ACC112 (cell line): ENCODE data around the gene DEXI.

ENCODE experiments used
- H2AFZ ChIP-seq: fragments of 200-600 bp; sonication (generic); one replicate; pipeline ENCODE4 v1.6.0; 2017; ENCODE audit warnings: antibody characterized with exemption, low read length; ENCODE audit not compliant: unreplicated experiment
- H3K27ac ChIP-seq: fragments of 200-600 bp; sonication (generic); 2 replicates; pipeline ENCODE4 v1.5.1; 2014; ENCODE audit warnings: low read depth, mild to moderate bottlenecking, antibody characterized with exemption, low read length, moderate library complexity
- H3K27me3 ChIP-seq: fragments of 200-600 bp; sonication (generic); 2 replicates; pipeline ENCODE4 v1.6.1; 2014; ENCODE audit warnings: mild to moderate bottlenecking, antibody characterized with exemption, low read length, moderate library complexity, mixed read lengths; ENCODE audit not compliant: insufficient read depth
- H3K36me3 ChIP-seq: fragments of 200-600 bp; sonication (generic); 2 replicates; pipeline ENCODE4 v1.6.1; 2016; ENCODE audit warnings: mild to moderate bottlenecking, antibody characterized with exemption, low read length, moderate library complexity, mixed read lengths; ENCODE audit not compliant: insufficient read depth
- H3K4me1 ChIP-seq: fragments of 200-600 bp; sonication (generic); one replicate; pipeline ENCODE4 v1.6.1; 2016; ENCODE audit warnings: low read length, mixed read lengths; ENCODE audit not compliant: insufficient read depth, unreplicated experiment, control insufficient read depth
- H3K4me3 ChIP-seq: fragments of 200-600 bp; sonication (generic); 2 replicates; pipeline ENCODE4 v1.5.1; 2014; ENCODE audit warnings: mild to moderate bottlenecking, low read depth, low read length
- H3K79me2 ChIP-seq: fragments of 200-600 bp; sonication (generic); one replicate; pipeline ENCODE4 v1.6.0; 2016; ENCODE audit warnings: low read length; ENCODE audit not compliant: control insufficient read depth, unreplicated experiment, insufficient read depth

Gene DEXI

GRCh38 chr16:10907757-10908045 lies 34.6 kb downstream of the DEXI start:
- Histone ChIP-seq H3K79me2 (no peaks in the 10 kb centered on the region), H3K4me3 (no peak overlapping the region), H3K4me1 (no peaks in the 10 kb centered on the region), H3K27me3 (peaks cover 7% of the 10 kb centered on the region; the same call in 1 of the 2 replicates), H2AFZ (no peak overlapping the region), H3K36me3 (0 out of 2 replicates have a peak, but pooled peaks cover 7% of the 10 kb centered on the region), H3K27ac (no peak overlapping the region)

GRCh38 chr16:10906914-10907756 lies 35.1 kb downstream of the DEXI start:
- Histone ChIP-seq H2AFZ (no peak overlapping the region), H3K27ac (no peak overlapping the region), H3K79me2 (no peaks in the 10 kb centered on the region), H3K36me3 (0 out of 2 replicates have a peak, but pooled peaks cover 8% of the 10 kb centered on the region), H3K27me3 (peaks cover 10% of the 10 kb centered on the region; the same call in 1 of the 2 replicates), H3K4me3 (no peak overlapping the region), H3K4me1 (no peaks in the 10 kb centered on the region)

- no peak overlapping the region for H3K27ac ChIP-seq
- no peak overlapping the region for H3K4me3 ChIP-seq
- H3K27me3 ChIP-seq, result peaks cover 10% of the 10 kb centered on the region; the same call in 1 of the 2 replicates
- no peak overlapping the region for H2AFZ ChIP-seq
- 0 out of 2 replicates have a peak, but pooled peaks cover 8% of the 10 kb centered on the region for H3K36me3 ChIP-seq
- H3K4me1 ChIP-seq, result no peaks in the 10 kb centered on the region
- no peaks in the 10 kb centered on the region for H3K79me2 ChIP-seq
Measured at GRCh38 chr16:10906482-10906881, 35.8 kb downstream of the DEXI start.

- Histone ChIP-seq H3K27ac (no peak overlapping the region), H3K36me3 (0 out of 2 replicates have a peak, but pooled peaks cover 8% of the 10 kb centered on the region), H2AFZ (no peak overlapping the region), H3K4me3 (no peak overlapping the region), H3K4me1 (no peaks in the 10 kb centered on the region), H3K27me3 (peaks cover 7% of the 10 kb centered on the region; the same call in 1 of the 2 replicates), H3K79me2 (no peaks in the 10 kb centered on the region)
Measured at GRCh38 chr16:10902999-10903398, 39.3 kb downstream of the DEXI start.

GRCh38 chr16:10897134-10897533 lies 45.1 kb downstream of the DEXI start:
- Histone ChIP-seq H2AFZ (no peak overlapping the region), H3K27ac (no peak overlapping the region), H3K27me3 (peaks cover 26% of the 10 kb centered on the region), H3K4me3 (no peak overlapping the region), H3K36me3 (no peaks in the 10 kb centered on the region), H3K79me2 (no peaks in the 10 kb centered on the region), H3K4me1 (no peaks in the 10 kb centered on the region)

GRCh38 chr16:10896723-10897122 lies 45.5 kb downstream of the DEXI start:
- Histone ChIP-seq H3K4me1 (no peaks in the 10 kb centered on the region), H3K27me3 (peaks cover 27% of the 10 kb centered on the region), H3K36me3 (no peaks in the 10 kb centered on the region), H3K27ac (no peak overlapping the region), H3K79me2 (no peaks in the 10 kb centered on the region), H2AFZ (no peak overlapping the region), H3K4me3 (no peak overlapping the region)

DNA sequence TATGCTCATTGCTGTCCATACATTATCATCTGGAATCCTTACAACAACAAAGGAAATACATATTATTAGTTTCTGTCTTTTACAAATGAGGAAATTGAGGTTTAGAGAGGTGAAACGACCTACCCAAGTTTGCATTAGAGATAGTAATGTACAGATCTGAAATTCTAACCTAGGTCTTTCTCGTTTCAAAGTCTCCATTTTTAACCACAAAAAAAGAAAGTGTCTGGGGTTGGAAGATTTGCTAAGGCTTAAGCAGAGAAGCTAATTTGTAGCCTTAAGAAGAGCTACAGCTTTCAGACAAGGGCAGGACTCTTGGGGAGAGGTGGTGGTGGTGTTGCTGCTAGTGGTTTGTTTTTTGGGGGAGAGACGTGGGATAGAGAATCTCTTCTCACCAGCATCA lies 46.1 kb downstream of the DEXI start:
- no peak overlapping the region for H3K4me3 ChIP-seq
- H3K79me2 ChIP-seq, result no peaks in the 10 kb centered on the region
- H3K27me3 ChIP-seq, result peaks cover 30% of the 10 kb centered on the region
- H3K36me3 ChIP-seq, result no peaks in the 10 kb centered on the region
- H3K27ac ChIP-seq, result no peak overlapping the region
- H2AFZ ChIP-seq, result no peak overlapping the region
- no peaks in the 10 kb centered on the region for H3K4me1 ChIP-seq

DNA sequence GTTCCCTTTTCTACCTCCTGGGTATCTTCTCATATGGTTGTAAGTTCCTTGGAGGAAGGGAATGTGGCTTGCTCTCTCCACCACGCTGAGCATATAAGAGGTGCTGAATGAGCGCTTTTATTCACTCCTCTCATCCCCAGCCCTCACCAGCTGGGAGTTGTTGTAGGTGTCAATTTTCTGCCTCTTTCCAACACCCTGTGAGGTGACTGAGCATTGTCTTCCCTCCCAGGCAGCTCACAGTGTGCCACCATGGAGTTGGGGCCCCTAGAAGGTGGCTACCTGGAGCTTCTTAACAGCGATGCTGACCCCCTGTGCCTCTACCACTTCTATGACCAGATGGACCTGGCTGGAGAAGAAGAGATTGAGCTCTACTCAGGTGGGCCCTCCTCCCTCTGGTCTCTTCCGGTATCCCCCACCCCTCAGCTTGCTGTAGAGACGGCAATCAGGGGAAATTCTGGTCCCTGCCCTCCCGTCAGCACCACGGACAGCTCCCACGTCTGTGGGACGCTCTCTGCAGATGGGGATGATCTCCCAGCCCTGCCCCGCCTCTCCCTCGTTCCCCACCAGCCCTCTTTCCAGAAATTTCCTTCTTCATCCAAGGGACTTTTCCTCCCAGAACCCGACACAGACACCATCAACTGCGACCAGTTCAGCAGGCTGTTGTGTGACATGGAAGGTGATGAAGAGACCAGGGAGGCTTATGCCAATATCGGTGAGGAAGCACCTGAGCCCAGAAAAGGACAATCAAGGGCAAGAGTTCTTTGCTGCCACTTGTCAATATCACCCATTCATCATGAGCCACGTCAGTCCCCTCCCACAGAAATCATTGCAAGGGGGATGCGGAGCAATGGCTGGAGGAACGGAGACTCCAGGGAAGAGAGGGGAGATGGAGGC lies 47.0 kb downstream of the DEXI start:
- H2AFZ ChIP-seq, result no peak overlapping the region
- H3K36me3 ChIP-seq, result no peaks in the 10 kb centered on the region
- H3K4me1 ChIP-seq, result no peaks in the 10 kb centered on the region
- peaks cover 36% of the 10 kb centered on the region for H3K27me3 ChIP-seq
- H3K79me2 ChIP-seq, result no peaks in the 10 kb centered on the region
- H3K4me3 ChIP-seq, result no peak overlapping the region
- no peak overlapping the region for H3K27ac ChIP-seq

DNA sequence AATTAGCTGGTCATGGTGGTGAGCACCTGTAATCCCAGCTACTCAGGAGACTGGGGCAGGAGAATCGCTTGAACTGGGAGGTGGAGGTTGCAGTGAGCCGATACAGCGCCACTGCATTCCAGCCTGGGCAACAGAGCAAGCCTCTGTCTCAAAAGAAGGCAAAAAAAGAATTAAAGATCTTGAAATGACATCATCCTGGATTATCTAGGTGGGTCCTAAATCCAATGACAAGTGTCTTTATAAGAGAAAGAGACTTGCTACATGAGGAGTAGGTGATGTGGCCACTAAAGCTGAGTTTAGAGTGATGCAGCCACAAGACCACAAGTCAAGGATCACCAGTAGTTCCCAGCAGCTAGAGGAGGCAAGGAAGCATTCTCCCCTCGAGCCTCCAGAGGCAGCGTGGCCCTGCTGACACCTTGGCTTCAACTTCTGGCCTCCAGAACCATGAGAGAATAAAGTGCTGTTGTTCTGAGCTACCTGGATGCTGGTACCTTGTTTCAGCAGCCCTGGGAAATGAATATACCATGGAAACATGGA lies 49.4 kb downstream of the DEXI start:
- Histone ChIP-seq H3K4me3 (no peak overlapping the region), H3K27me3 (peaks cover 55% of the 10 kb centered on the region), H2AFZ (no peak overlapping the region), H3K79me2 (no peaks in the 10 kb centered on the region), H3K36me3 (no peaks in the 10 kb centered on the region), H3K27ac (no peak overlapping the region), H3K4me1 (no peaks in the 10 kb centered on the region)

DNA sequence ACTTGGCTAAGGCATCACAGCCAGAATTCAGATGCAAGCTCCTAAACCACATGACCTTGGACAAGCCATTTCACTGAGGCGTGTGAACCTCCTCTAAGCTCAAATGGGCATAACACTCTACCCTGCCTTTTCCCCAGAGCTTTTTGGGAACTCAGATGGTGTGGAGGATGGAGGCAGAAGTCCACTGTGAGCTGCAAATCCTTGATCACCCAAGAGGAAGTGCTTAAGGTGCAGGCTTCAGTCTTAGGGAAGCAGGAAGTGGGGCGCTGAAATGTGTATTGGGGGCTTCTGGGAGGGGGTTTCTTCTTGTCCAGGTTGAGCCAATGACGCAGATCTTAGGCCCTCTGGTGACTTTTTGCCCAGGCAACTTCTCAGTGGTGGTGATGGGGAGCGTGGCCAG lies 52.4 kb downstream of the DEXI start:
- no peak overlapping the region for H3K4me3 ChIP-seq
- H3K27me3 ChIP-seq, result peaks cover 55% of the 10 kb centered on the region
- no peak overlapping the region for H3K27ac ChIP-seq
- H3K79me2 ChIP-seq, result no peaks in the 10 kb centered on the region
- no peak overlapping the region for H2AFZ ChIP-seq
- H3K36me3 ChIP-seq, result no peaks in the 10 kb centered on the region
- H3K4me1 ChIP-seq, result no peaks in the 10 kb centered on the region
